ENCODE measurements around the gene POU4F3.
A peak's percentile ranks its signal among the peaks of the same experiment; 100 is the strongest.
"Not testable (repeated sequence)": the region's sequence is repeated elsewhere in the genome, so short reads cannot be mapped to it uniquely, and the experiment has no call there.

POU4F3 gene, protein sequence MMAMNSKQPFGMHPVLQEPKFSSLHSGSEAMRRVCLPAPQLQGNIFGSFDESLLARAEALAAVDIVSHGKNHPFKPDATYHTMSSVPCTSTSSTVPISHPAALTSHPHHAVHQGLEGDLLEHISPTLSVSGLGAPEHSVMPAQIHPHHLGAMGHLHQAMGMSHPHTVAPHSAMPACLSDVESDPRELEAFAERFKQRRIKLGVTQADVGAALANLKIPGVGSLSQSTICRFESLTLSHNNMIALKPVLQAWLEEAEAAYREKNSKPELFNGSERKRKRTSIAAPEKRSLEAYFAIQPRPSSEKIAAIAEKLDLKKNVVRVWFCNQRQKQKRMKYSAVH

DNA sequence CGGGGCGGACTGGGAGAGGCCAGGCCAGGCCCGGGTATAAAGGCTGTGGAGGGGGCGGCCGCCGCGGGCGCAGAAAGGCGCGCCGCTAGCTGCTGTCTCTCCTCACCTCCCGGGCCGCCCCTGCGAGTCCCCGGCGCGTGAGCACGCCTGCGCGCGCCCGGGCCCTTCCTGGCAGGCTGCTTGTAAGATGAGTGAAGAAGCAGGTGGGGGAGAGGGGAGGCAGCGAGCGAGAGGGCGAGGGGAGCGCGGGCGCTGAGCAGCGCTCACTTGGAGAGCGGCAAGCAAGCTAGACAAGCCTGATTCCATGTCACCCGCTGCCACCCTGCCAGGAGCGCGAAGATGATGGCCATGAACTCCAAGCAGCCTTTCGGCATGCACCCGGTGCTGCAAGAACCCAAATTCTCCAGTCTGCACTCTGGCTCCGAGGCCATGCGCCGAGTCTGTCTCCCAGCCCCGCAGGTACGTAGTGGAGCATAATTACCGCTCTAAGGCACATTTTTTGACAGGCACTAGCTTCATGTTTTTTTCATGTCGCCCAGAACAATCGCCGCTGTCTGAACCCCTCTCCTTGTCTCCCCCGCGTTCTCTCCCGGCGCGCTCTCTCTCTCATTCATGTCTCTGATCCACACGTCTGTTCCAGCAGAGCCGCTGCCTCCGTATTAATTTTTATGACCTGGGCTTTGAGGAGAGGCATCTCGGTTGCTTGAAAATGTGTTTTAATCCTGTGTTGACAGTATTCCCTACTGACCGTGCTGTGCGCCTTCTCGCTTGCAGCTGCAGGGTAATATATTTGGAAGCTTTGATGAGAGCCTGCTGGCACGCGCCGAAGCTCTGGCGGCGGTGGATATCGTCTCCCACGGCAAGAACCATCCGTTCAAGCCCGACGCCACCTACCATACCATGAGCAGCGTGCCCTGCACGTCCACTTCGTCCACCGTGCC lies at the start of gene POU4F3:
TSS of gene POU4F3 (plus strand) at position 66 of the 941 bp plus-strand sequence. CDS start at position 340, 274 bp downstream.
- peak; percentile 29 for DNase-seq

DNA sequence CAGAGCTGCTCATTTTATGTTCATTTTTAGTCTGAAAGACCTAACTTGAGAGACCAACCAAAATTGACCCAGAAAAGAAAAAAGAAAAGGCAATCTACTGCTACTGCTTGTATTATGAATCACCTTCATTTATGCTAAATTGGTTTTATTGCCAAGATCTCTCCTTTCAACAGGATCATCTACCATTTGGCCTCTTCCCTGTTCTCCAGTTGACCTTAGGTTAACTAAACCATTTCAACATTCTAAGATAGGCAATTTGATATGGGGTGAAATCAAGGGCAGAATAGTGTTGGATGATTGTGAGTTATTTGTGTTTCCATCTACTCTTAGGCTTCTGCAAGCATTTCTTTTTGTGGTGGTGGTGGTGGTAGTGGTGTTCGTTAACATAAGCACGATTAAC lies 48.3 kb upstream of the POU4F3 start:
- DNase-seq, result no peak

DNA sequence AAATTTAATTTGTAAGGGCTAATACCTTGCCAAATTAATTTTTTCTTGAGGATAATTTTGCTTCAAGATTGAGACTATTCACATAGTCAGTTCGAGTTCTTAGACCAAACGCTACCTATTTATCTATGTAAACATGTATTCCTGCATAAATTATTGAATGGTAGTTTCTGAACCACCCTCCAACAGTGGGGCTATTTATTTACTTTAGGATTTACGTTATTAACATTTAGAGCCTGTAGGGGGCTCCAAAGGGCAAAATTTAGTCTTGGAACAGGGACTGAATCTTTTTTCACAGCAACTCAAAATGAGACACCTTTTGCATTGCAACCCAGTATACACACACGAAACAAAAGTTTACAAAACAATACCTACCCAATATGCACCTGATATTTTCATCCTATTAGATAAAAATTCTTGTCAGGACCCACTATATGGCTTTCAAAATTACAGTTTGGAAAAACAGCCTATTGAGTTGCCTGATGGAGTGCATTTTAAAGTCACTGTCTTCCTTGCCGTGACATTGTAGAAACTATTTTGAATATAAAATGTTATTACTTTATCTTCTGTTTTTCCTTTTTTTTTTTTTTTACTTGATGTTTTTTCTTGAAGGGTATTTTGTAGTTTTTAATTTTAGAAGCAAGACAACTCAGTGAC lies 47.1 kb upstream of the POU4F3 start:
- peak; percentile 44 for DNase-seq

DNA sequence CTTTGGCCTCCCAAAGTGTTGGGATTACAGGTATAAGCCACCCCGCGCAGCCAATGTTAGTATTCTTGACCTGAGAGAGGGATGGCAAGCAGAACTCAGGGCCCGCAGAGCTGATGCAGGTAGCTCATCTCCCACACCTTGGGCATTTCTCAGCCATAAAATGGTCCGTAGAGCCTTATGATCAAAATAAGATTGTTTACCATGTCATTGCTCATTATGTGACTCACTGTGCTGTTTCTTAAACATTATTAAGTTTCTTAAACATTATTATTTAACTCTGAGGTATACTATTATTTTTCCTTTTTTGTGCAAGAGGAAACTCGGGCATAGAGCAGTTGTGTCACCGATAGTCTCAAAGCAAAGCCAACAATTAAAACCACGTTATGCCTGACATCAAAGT lies 42.4 kb upstream of the POU4F3 start:
- DNase-seq, result no peak

DNA sequence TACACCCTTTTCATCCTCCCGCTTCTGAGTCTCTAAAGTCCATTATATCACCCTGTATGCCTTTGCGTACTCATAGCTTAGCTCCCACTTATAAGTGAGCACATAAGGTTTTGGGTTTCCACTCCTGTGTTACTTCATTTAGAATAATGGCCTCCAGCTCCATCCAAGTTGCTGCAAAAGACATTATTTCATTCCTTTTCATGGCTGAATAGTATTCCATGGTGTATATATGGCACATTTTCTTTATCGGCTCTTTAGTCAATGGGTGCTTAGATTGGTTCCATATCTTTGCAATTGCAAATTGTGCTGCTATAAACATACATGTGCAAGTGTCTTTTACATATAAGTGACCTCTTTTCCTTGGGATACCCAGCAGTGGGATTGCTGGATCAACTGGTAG lies 39.7 kb upstream of the POU4F3 start:
- not testable (repeated sequence) for DNase-seq

DNA sequence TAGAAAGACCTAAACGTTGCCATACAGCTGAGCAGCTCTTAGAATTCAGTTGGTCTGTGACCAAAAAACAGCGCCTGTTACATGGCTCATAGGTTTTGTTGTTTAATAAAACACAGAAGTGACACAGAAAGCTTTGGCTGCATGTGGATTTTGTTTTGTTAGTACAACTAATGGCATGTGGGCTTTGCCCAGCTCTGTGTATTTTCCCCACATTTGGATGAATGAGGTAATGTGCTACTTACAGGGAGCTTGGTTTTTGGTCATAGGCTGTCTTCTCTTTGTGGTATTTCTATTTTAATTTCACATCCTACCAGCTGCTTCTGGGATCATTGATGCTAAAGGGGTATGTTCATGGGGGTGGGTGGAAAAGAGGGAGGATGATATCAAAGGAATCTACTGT lies 37.0 kb upstream of the POU4F3 start:
- DNase-seq, result no peak

DNA sequence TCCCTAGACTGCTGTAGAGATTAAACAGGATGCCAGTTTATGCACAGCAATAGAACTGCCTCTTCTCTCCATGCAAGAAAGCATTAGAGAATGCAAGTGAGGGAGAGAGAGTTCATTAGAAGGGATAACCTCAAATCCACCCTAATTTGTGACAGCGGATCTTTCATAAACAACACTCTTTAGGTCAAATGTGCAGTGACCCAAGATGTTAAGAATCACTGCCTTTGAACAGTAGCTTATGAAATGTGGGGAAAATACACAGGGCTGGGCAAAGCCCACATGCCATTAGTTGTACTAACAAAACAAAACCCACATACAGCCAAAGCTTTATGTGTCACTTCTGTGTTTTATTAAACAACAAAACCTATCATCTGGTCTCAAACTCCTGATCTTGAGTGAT lies 36.2 kb upstream of the POU4F3 start:
- no peak for DNase-seq

DNA sequence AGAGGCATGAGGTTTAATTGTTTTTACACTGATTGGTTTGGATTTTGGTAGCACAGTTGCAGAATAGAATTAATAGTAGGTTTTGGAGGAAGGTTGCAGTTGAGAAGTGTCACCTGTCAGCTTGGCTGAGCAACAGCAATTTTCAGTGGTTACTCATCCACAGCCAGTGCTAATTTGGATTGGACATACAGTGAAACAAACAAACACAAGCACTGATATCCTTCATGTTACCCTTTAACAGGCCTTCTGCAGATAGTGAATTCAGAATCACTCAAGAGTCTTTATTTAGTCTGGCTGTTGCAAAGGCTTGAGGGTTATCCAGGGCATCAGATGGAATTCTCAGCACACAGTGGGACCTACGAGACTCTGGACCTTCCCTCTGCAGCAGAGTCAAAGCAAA lies 31.8 kb upstream of the POU4F3 start:
- DNase-seq, result no peak

DNA sequence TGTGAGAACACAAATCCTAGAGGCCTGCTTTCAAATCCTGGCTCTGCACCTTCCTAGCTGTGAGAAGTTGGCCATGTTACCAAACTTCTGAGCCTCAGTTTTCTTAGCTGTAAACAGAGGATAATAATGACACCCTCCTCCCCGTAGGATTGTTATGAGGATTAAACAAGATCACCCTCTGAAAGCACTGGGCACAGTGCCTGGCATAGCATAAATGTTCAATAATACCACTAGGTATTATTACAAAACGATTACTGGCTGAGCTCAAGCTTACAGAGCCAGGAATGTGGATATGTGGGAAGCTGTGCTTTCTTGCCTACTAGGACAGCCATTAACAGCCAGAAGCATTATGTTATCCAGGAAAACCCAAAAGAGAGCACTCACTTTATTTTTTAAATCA lies 30.8 kb upstream of the POU4F3 start:
- DNase-seq, result no peak

DNA sequence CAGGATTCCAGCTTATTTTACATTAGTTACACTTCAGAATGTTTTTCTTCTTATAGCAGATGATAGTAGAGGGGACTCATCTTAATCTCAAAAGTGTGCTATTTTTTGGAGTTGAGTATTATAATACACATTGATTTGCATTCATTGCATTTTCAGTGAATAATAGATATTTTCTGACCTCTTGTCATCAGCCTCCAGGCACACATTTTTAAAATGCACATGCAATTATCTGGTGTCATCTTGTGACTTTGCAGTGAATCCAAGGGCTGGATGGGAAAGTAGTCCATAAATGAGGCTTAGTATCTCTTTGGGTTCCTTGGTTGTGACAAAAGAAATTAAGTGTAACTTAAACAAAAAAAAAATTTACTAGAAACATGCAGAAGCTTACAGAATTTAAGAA lies 28.1 kb upstream of the POU4F3 start:
- DNase-seq, result no peak

DNA sequence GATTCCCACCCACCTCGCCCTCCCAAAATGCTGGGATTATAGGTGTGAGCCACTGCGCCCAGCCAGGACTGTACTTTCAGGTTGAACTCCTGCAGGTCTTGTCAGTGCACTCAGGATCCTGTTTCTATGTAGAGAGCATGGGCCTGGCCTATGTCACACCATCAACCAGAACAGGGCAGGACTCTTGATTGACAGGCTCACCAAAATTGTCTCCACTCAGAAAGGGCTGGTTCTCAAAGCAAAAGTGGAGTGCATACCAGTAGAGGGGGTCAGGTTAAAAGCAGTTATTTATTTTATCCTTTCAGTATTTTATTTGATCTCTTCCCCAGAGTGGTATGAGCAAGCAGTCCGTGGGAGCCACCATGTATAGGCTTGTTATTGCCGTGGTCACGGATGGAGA lies 27.4 kb upstream of the POU4F3 start:
- DNase-seq, result no peak

DNA sequence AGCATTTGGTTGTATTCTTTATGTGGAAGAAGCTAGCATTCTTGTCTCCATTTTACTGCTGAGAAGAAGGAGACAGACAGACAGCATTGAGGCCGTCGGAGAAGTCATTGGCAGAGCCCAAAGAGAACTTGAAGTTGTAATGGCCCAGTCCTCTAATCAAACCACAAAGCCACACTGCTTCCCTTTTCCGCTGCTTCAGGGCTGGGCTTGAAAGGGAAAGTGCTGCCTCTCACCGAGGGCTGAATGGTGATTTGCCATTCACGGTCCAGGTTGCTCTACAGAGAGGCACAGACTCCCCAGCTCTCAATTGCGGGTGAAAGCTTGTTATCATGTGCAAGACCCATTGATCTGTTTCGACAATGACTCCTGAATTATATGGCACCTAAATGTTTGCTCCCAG lies 25.6 kb upstream of the POU4F3 start:
- no peak for DNase-seq

DNA sequence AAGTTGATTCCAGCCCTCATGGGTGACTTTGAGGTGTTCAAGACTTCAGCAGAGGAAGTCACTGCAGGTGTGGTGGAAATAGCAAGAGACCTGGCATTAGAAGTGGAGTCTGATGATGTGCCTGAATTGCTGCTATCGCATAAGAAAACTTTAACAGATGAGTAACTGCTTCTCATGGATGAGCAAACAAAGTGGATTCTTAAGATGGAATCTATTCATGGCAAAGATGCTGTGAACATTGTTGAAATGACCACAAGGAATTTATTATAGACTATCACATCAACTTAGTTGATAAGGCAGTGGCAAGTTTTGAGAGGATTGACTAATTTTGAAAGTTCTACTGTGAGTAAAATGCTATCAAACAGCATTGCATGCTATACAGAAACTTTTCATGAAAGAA lies 17.1 kb upstream of the POU4F3 start:
- no peak for DNase-seq

DNA sequence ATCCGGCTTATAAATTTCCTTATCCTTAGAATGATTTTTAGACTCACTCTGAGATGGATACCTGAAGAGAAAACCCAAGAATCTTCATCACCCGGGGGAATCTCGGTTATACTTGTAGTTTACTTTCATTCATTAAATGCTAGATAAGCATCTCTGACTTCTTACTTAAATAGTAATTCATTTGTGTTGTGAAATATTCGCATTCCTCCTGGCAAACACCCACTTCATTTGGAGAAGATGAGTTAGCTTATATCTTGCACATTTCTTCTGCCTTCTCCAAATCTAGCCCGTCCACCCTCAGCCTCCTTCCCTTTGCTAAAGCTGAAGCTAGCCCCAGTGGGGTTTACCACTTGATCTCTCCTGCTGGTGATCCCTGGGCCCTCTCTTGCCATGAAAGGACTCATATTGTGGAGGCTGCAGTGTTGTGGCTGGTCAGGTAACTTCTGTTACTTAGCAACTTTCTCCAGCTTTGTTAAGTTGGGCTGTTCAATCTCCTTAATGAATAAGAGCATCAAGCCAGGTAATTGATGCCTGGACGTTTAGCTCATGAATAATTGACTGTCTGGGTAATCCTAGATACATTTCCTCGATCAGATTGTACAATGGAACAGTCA lies 11.3 kb upstream of the POU4F3 start:
- no peak for DNase-seq

DNA sequence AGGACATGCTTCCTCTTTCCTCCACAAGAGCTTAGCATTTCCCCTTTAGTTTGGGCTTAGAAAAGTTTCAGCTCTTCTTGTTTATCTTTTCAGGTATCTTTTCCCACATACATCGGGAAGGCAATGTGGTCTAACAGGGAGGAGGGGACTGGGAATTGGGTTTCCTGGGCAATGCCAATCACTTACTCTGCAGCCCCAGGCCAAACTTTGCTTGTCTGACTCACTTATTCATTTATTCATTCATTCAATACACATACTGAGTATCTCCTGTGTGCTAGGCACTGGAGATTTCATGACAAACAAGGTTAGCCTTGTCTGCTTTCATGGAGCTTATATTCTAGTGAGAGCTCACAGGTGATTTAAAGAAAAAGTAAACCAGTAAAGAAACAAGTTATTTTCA lies 10.7 kb upstream of the POU4F3 start:
- no peak for DNase-seq

DNA sequence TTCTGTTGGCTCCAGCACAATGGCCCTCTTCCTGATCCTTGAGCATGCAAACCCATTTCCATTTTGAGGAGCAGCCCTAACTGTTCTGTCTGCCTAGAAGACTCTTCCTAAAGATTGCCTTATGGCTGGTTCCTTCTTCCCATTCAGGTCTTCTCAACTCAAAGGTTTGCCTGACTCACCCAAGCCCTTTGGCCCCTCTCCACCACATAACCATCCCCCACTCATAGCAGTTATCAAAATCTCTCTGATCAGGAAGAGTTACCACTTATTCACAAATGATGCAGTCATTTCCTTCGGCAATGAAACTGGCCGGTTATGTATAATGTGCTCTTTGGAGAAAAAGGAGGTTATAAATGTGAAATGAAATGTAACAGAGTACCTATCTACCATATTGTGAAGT lies 8.9 kb upstream of the POU4F3 start:
- DNase-seq, result no peak

DNA sequence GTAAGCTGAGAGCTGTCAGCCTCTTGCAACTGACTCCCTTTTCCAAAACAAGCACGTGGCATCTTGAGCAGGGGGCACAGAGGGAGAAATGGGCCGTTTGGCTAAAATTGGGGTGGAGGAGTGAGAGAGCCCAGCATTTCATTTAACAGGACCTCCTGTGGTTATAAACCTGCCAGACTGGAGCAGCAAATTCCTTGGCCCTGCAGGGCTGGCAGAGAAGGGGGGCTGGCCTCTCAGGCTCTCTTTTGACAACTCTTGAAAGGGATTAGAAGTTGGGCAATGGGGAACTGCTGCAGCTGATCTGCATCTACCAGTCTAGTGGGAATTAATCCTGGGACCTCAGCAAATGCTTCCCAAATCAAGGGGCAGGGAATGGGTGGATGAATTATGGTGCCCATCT lies 7.2 kb upstream of the POU4F3 start:
- DNase-seq, result no peak

DNA sequence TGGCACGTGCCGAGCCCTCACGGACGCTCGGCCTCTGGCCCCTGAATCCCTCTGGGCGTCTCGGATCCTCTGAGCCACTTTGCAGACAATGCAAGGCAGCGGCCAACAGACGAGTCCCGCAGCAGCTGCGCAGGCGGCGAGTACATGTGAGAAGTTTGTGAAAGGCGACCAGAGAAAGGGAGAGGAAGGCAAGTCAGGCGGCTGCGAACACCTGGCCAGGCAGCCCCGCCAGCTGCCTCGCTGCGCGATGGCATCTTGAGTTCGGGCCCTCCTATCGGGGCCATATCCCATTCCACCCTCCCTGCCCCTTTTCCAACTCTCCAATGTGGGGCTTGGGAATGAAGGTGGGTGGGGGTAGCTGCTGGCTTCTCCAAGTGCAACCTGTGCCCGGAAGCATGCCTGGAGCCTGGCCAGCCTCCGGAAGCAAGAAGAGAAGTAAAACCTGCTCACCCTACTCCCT lies 4.5 kb upstream of the POU4F3 start:
- no peak for DNase-seq

DNA sequence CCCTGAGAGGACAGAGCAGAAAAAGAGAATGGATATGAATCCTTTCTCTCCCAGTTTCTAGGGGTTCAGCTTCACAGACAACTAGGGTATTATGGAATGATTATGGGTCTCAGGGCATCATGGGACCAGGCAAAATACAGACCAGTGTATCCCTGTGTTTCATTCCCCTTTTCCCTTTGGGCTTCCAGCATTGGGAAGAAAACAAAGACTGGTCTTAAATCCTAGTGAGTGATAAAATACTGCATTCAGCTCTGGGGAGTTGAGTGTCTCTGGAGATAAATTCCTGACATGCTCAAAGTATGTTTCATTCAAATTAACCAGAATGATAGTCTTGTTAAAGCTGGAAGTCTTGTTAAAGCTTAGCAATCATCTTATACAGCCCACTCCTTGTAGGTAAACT lies 2.4 kb upstream of the POU4F3 start:
- no peak for DNase-seq

DNA sequence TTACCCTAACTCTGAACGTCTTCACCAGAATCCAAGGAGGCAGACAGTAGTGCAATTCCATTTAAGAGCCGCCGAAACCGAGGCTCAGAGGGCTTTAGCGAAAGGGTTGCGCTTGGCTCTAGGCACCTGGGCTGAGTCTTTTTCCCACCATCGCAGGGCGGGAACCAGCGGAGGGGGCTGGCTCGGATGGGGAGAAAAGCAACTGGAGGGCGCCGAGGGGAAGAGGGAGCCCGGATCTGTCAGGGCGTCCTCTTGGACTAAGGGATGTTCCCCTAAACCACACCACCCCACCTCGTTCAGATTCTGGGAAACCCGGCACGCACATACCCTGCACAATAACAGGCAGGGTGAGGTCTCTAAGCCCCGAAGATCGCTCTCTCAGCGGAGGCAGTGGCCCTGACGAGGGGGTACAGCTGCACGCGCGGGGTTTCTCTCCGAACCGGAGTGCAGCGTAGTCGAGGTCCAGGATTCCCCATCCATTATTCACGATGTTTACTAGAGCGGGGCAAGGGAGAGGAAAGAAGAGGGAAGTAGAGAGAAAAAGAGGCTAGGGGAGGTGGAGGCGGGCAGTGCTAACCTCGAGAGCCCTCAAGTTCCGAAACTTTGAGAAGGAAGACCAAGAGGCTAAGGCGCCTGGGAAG lies 1.3 kb upstream of the POU4F3 start:
- no peak for DNase-seq

DNA sequence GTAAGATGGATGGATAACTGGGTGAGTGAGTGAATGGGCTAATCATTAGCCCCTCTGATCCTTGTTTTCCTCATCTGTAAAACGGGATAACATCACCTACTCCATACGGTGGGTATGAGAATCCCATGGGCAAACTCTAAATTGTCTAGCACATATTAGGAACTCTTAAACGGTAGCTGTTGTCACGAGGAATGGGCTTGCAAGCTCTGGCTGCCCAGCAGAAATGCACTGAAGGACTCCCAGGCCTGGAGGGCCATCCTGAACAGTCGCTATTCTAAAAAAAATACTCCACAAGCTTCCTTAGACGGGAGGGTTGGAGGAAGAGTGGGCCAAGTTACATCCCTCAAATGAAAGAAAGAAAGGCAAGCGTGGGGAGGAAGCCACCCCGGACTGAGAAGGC lies 711 bp upstream of the POU4F3 start:
- DNase-seq, result no peak

DNA sequence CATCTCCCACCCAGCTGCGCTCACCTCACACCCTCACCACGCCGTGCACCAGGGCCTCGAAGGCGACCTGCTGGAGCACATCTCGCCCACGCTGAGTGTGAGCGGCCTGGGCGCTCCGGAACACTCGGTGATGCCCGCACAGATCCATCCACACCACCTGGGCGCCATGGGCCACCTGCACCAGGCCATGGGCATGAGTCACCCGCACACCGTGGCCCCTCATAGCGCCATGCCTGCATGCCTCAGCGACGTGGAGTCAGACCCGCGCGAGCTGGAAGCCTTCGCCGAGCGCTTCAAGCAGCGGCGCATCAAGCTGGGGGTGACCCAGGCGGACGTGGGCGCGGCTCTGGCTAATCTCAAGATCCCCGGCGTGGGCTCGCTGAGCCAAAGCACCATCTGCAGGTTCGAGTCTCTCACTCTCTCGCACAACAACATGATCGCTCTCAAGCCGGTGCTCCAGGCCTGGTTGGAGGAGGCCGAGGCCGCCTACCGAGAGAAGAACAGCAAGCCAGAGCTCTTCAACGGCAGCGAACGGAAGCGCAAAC lies 1.1 kb downstream of the POU4F3 start:
- no peak for DNase-seq

Measured in NCI-H146 (cell line).